H9 (cell line): ENCODE data around the gene SLC8B1. TPM values are rescaled to one million over a fixed set of nuclear protein-coding genes. Genes with fewer than 3 reads are reported as not detected.

ENCODE experiments used
- DNase-seq: peaks from one replicate; pipeline ENCODE4 v3.0.0-alpha.2; 2017
- H2AFZ ChIP-seq: one replicate; pipeline ENCODE4 v1.6.1; 2013; ENCODE audit warnings: mild to moderate bottlenecking, low read length, control low read depth, moderate library complexity
- H2AK5ac ChIP-seq: 2 replicates; pipeline ENCODE4 v1.6.1; 2013; ENCODE audit warnings: low read length, control low read depth, mixed read lengths; ENCODE audit not compliant: insufficient read length
- H2BK120ac ChIP-seq: one replicate; pipeline ENCODE4 v1.6.1; 2013; ENCODE audit warnings: low read depth, mild to moderate bottlenecking, low read length, control low read depth, inconsistent platforms; ENCODE audit not compliant: poor library complexity, severe bottlenecking
- H2BK12ac ChIP-seq: 2 replicates; pipeline ENCODE4 v1.6.1; 2013; ENCODE audit warnings: low read length, control low read depth, mixed read lengths, low read depth; ENCODE audit not compliant: insufficient read length
- H2BK15ac ChIP-seq: 2 replicates; pipeline ENCODE4 v1.6.1; 2013; ENCODE audit warnings: low read depth, low read length, control low read depth
- H2BK20ac ChIP-seq: one replicate; pipeline ENCODE4 v1.6.1; 2013; ENCODE audit warnings: low read depth, mild to moderate bottlenecking, low read length, control low read depth, inconsistent platforms; ENCODE audit not compliant: poor library complexity, severe bottlenecking
- H2BK5ac ChIP-seq: 2 replicates; pipeline ENCODE4 v1.6.1; 2013; ENCODE audit warnings: low read length, control low read depth, mixed read lengths; ENCODE audit not compliant: insufficient read length
- H3K14ac ChIP-seq: 2 replicates; pipeline ENCODE4 v1.6.1; 2013; ENCODE audit warnings: low read length, control low read depth; ENCODE audit not compliant: insufficient read depth
- H3K18ac ChIP-seq: 2 replicates; pipeline ENCODE4 v1.6.1; 2013; ENCODE audit warnings: low read depth, mild to moderate bottlenecking, mixed read lengths, low read length, control low read depth; ENCODE audit not compliant: insufficient read length
- H3K23ac ChIP-seq: 2 replicates; pipeline ENCODE4 v1.6.1; 2013; ENCODE audit warnings: low read length, control low read depth, mixed read lengths, low read depth; ENCODE audit not compliant: insufficient read length
- H3K23me2 ChIP-seq: 2 replicates; pipeline ENCODE4 v1.6.1; 2013; ENCODE audit warnings: low read depth, mild to moderate bottlenecking, mixed read lengths, low read length, control low read depth; ENCODE audit not compliant: insufficient read length, poor library complexity, severe bottlenecking
- H3K27ac ChIP-seq: 2 replicates; pipeline ENCODE4 v1.5.1; 2013; ENCODE audit warnings: low read length, control low read depth, mixed read lengths, low read depth; ENCODE audit not compliant: insufficient read length
- H3K27me3 ChIP-seq: 2 replicates; pipeline ENCODE4 v1.6.1; 2013; ENCODE audit warnings: low read length, control low read depth, inconsistent platforms; ENCODE audit not compliant: insufficient read depth
- H3K4ac ChIP-seq: 2 replicates; pipeline ENCODE4 v1.6.1; 2013; ENCODE audit warnings: low read depth, mild to moderate bottlenecking, control low read depth, inconsistent platforms, low read length, moderate library complexity
- H3K4me1 ChIP-seq: 2 replicates; pipeline ENCODE4 v1.6.1; 2013; ENCODE audit warnings: low read length, control low read depth, inconsistent platforms; ENCODE audit not compliant: insufficient read depth
- H3K4me2 ChIP-seq: 2 replicates; pipeline ENCODE4 v1.6.1; 2013; ENCODE audit warnings: low read length, control low read depth, mixed read lengths; ENCODE audit not compliant: insufficient read length, insufficient read depth
- H3K56ac ChIP-seq: 2 replicates; pipeline ENCODE4 v1.6.1; 2013; ENCODE audit warnings: low read depth, mild to moderate bottlenecking, mixed read lengths, low read length, control low read depth; ENCODE audit not compliant: insufficient read length
- H3K79me1 ChIP-seq: 2 replicates; pipeline ENCODE4 v1.6.1; 2013; ENCODE audit warnings: low read depth, mild to moderate bottlenecking, moderate library complexity, low read length, control low read depth, inconsistent platforms; ENCODE audit not compliant: insufficient read depth, poor library complexity, severe bottlenecking
- H3K79me2 ChIP-seq: 2 replicates; pipeline ENCODE4 v1.6.1; 2013; ENCODE audit warnings: low read length, control low read depth, inconsistent platforms; ENCODE audit not compliant: insufficient read depth
- H3K9ac ChIP-seq: 2 replicates; pipeline ENCODE4 v1.6.1; 2013; ENCODE audit warnings: low read length, control low read depth, mixed read lengths; ENCODE audit not compliant: insufficient read length; ENCODE audit errors: extremely low read depth
- H3K9me3 ChIP-seq: one replicate; pipeline ENCODE4 v1.6.1; 2013; ENCODE audit warnings: low read depth, low read length, inconsistent platforms; ENCODE audit not compliant: control insufficient read depth
- H3T11ph ChIP-seq: one replicate; pipeline ENCODE4 v1.6.1; 2013; ENCODE audit warnings: mild to moderate bottlenecking, low read length, control low read depth, inconsistent platforms
- H4K20me1 ChIP-seq: one replicate; pipeline ENCODE4 v1.6.1; 2013; ENCODE audit not compliant: control insufficient read depth, insufficient read length, insufficient read depth
- H4K5ac ChIP-seq: 2 replicates; pipeline ENCODE4 v1.6.1; 2013; ENCODE audit warnings: low read depth, mild to moderate bottlenecking, mixed read lengths, low read length, control low read depth; ENCODE audit not compliant: insufficient read length
- H4K8ac ChIP-seq: replicated peaks from 2 replicates; pipeline ENCODE4 v1.6.1; 2013; ENCODE audit warnings: low read length, control low read depth, mixed read lengths, low read depth; ENCODE audit not compliant: insufficient read length
- H4K91ac ChIP-seq: 2 replicates; pipeline ENCODE4 v1.6.1; 2013; ENCODE audit warnings: low read depth, mild to moderate bottlenecking, moderate library complexity, mixed read lengths, low read length, control low read depth; ENCODE audit not compliant: insufficient read length
- H3K27ac Mint-ChIP-seq, 3 experiments: 2 replicates in 2 of 3; 3 replicates in 1 of 3; pipeline ENCODE4 v1.8.0; 2020 to 2021; ENCODE audit warnings: mixed read lengths in 3 of 3, mild to moderate bottlenecking in 1 of 3, moderate library complexity in 1 of 3
- H3K27me3 Mint-ChIP-seq: 2 replicates; pipeline ENCODE4 v1.8.0; 2021; ENCODE audit warnings: low read depth, mild to moderate bottlenecking, moderate library complexity, mixed read lengths
- H3K36me3 Mint-ChIP-seq, 3 experiments: 2 replicates in 2 of 3; 3 replicates in 1 of 3; pipeline ENCODE4 v1.8.0; 2020 to 2021; ENCODE audit warnings: low read depth in 3 of 3, mixed read lengths in 3 of 3; ENCODE audit not compliant: insufficient read depth in 1 of 3
- H3K4me1 Mint-ChIP-seq, 2 experiments: 2 replicates each; pipeline ENCODE4 v1.8.0; 2020; ENCODE audit warnings: mixed read lengths in 2 of 2
- H3K4me3 Mint-ChIP-seq, 2 experiments: 2 replicates in 1 of 2; 3 replicates in 1 of 2; pipeline ENCODE4 v1.8.0; 2020 to 2021; ENCODE audit warnings: mild to moderate bottlenecking in 2 of 2, mixed read lengths in 2 of 2, moderate library complexity in 1 of 2
- H3K9me3 Mint-ChIP-seq, 2 experiments: 2 replicates in 1 of 2; 3 replicates in 1 of 2; pipeline ENCODE4 v1.8.0; 2020; ENCODE audit warnings: mild to moderate bottlenecking in 2 of 2, mixed read lengths in 2 of 2, moderate library complexity in 1 of 2
- WGBS: extraction: QIAGEN DNeasy Blood & Tissue Kit; methylation state at CpG from one replicate; pipeline ENCODE4 v1.1.7; 2013; ENCODE audit warnings: missing lambda C conversion rate, low lambda C conversion rate, mixed read lengths; ENCODE audit not compliant: insufficient read length; ENCODE audit errors: extremely low coverage; 5-methylcytosine and 5-hydroxymethylcytosine counted together
- total RNA-seq: library from RNA; stranded (reverse); gene quantifications from 2 replicates; pipeline ENCODE4 v1.2.1, GENCODE V29; 2021
- TF ChIP-seq, protein P1 (sequence below): fragments of 200-600 bp; sonication (generic); conservative IDR thresholded peaks from 3 replicates; pipeline ENCODE4 v1.8.0; 2021; ENCODE audit warnings: antibody characterized with exemption, mild to moderate bottlenecking

Gene SLC8B1
- total RNA-seq, 1 experiment from 2014 or later, result 10.4 TPM

- no peak for DNase-seq
- H3K27ac Mint-ChIP-seq, result peak overlapping the region in 2 of 3 experiments; percentile 44 to 51; a peak in 4 of 7 replicates
Observed at GRCh38 chr12:113251404-113252070, 83.4 kb downstream of the SLC8B1 start.

More at GRCh38 chr12:113251404-113252070, 83.4 kb downstream of the SLC8B1 start:
- Histone ChIP-seq H3K79me2 (no peaks in the 10 kb centered on the region; the same call in 1 of the 2 replicates), H2BK20ac (no peak overlapping the region), H3K4me1 (peaks cover 4% of the 10 kb centered on the region; the same call in 1 of the 2 replicates), H4K8ac (no peak overlapping the region), H3K18ac (no peak overlapping the region), H2AFZ (no peak overlapping the region), H3K14ac (no peak overlapping the region), H3K9me3 (no peaks in the 10 kb centered on the region), H3K9ac (no peak overlapping the region), H3K27ac (no peak overlapping the region), H3T11ph (no peak overlapping the region), H3K4ac (no peak overlapping the region), H3K23me2 (no peaks in the 10 kb centered on the region), H2BK120ac (no peak overlapping the region), H4K20me1 (no peaks in the 10 kb centered on the region), H2AK5ac (no peak overlapping the region), H3K79me1 (no peaks in the 10 kb centered on the region), H3K27me3 (no peaks in the 10 kb centered on the region), H4K5ac (no peak overlapping the region), H2BK12ac (no peak overlapping the region), H3K56ac (no peak overlapping the region), H2BK5ac (no peak overlapping the region), H3K4me2 (no peak overlapping the region), H4K91ac (no peak overlapping the region), H2BK15ac (no peak overlapping the region), H3K23ac (no peak overlapping the region)
- TF ChIP-seq, protein P1, sequence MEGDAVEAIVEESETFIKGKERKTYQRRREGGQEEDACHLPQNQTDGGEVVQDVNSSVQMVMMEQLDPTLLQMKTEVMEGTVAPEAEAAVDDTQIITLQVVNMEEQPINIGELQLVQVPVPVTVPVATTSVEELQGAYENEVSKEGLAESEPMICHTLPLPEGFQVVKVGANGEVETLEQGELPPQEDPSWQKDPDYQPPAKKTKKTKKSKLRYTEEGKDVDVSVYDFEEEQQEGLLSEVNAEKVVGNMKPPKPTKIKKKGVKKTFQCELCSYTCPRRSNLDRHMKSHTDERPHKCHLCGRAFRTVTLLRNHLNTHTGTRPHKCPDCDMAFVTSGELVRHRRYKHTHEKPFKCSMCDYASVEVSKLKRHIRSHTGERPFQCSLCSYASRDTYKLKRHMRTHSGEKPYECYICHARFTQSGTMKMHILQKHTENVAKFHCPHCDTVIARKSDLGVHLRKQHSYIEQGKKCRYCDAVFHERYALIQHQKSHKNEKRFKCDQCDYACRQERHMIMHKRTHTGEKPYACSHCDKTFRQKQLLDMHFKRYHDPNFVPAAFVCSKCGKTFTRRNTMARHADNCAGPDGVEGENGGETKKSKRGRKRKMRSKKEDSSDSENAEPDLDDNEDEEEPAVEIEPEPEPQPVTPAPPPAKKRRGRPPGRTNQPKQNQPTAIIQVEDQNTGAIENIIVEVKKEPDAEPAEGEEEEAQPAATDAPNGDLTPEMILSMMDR, result no peak
- Mint-ChIP-seq H3K36me3 (peaks cover 0 to 13% (median 0%) of the 10 kb centered on the region in 3 experiments; a peak in 3 of 7 replicates), H3K27me3 (no peaks in the 10 kb centered on the region; the same call in none of the 2 replicates), H3K9me3 (no peaks in the 10 kb centered on the region), H3K4me3 (no peak overlapping the region), H3K4me1 (peaks cover 19 to 22% of the 10 kb centered on the region in 2 experiments)
- no CpG with 5 or more reads among the region's 16 CpGs for WGBS
